H9 (cell line): Measurements from ENCODE around the gene ATAD1. TPM values are rescaled to one million over a fixed set of nuclear protein-coding genes. Genes with fewer than 3 reads are reported as not detected.

Experiments
- DNase-seq: peaks from one replicate; pipeline ENCODE4 v3.0.0-alpha.2; 2017
- H2AFZ ChIP-seq: one replicate; pipeline ENCODE4 v1.6.1; 2013; ENCODE audit warnings: mild to moderate bottlenecking, low read length, control low read depth, moderate library complexity
- H2AK5ac ChIP-seq: 2 replicates; pipeline ENCODE4 v1.6.1; 2013; ENCODE audit warnings: low read length, control low read depth, mixed read lengths; ENCODE audit not compliant: insufficient read length
- H2BK120ac ChIP-seq: one replicate; pipeline ENCODE4 v1.6.1; 2013; ENCODE audit warnings: low read depth, mild to moderate bottlenecking, low read length, control low read depth, inconsistent platforms; ENCODE audit not compliant: poor library complexity, severe bottlenecking
- H2BK12ac ChIP-seq: 2 replicates; pipeline ENCODE4 v1.6.1; 2013; ENCODE audit warnings: low read length, control low read depth, mixed read lengths, low read depth; ENCODE audit not compliant: insufficient read length
- H2BK15ac ChIP-seq: 2 replicates; pipeline ENCODE4 v1.6.1; 2013; ENCODE audit warnings: low read depth, low read length, control low read depth
- H2BK20ac ChIP-seq: one replicate; pipeline ENCODE4 v1.6.1; 2013; ENCODE audit warnings: low read depth, mild to moderate bottlenecking, low read length, control low read depth, inconsistent platforms; ENCODE audit not compliant: poor library complexity, severe bottlenecking
- H2BK5ac ChIP-seq: 2 replicates; pipeline ENCODE4 v1.6.1; 2013; ENCODE audit warnings: low read length, control low read depth, mixed read lengths; ENCODE audit not compliant: insufficient read length
- H3K14ac ChIP-seq: 2 replicates; pipeline ENCODE4 v1.6.1; 2013; ENCODE audit warnings: low read length, control low read depth; ENCODE audit not compliant: insufficient read depth
- H3K18ac ChIP-seq: 2 replicates; pipeline ENCODE4 v1.6.1; 2013; ENCODE audit warnings: low read depth, mild to moderate bottlenecking, mixed read lengths, low read length, control low read depth; ENCODE audit not compliant: insufficient read length
- H3K23ac ChIP-seq: 2 replicates; pipeline ENCODE4 v1.6.1; 2013; ENCODE audit warnings: low read length, control low read depth, mixed read lengths, low read depth; ENCODE audit not compliant: insufficient read length
- H3K23me2 ChIP-seq: 2 replicates; pipeline ENCODE4 v1.6.1; 2013; ENCODE audit warnings: low read depth, mild to moderate bottlenecking, mixed read lengths, low read length, control low read depth; ENCODE audit not compliant: insufficient read length, poor library complexity, severe bottlenecking
- H3K27ac ChIP-seq: 2 replicates; pipeline ENCODE4 v1.5.1; 2013; ENCODE audit warnings: low read length, control low read depth, mixed read lengths, low read depth; ENCODE audit not compliant: insufficient read length
- H3K27me3 ChIP-seq: 2 replicates; pipeline ENCODE4 v1.6.1; 2013; ENCODE audit warnings: low read length, control low read depth, inconsistent platforms; ENCODE audit not compliant: insufficient read depth
- H3K4ac ChIP-seq: 2 replicates; pipeline ENCODE4 v1.6.1; 2013; ENCODE audit warnings: low read depth, mild to moderate bottlenecking, control low read depth, inconsistent platforms, low read length, moderate library complexity
- H3K4me1 ChIP-seq: 2 replicates; pipeline ENCODE4 v1.6.1; 2013; ENCODE audit warnings: low read length, control low read depth, inconsistent platforms; ENCODE audit not compliant: insufficient read depth
- H3K4me2 ChIP-seq: 2 replicates; pipeline ENCODE4 v1.6.1; 2013; ENCODE audit warnings: low read length, control low read depth, mixed read lengths; ENCODE audit not compliant: insufficient read length, insufficient read depth
- H3K56ac ChIP-seq: 2 replicates; pipeline ENCODE4 v1.6.1; 2013; ENCODE audit warnings: low read depth, mild to moderate bottlenecking, mixed read lengths, low read length, control low read depth; ENCODE audit not compliant: insufficient read length
- H3K79me1 ChIP-seq: 2 replicates; pipeline ENCODE4 v1.6.1; 2013; ENCODE audit warnings: low read depth, mild to moderate bottlenecking, moderate library complexity, low read length, control low read depth, inconsistent platforms; ENCODE audit not compliant: insufficient read depth, poor library complexity, severe bottlenecking
- H3K79me2 ChIP-seq: 2 replicates; pipeline ENCODE4 v1.6.1; 2013; ENCODE audit warnings: low read length, control low read depth, inconsistent platforms; ENCODE audit not compliant: insufficient read depth
- H3K9ac ChIP-seq: 2 replicates; pipeline ENCODE4 v1.6.1; 2013; ENCODE audit warnings: low read length, control low read depth, mixed read lengths; ENCODE audit not compliant: insufficient read length; ENCODE audit errors: extremely low read depth
- H3K9me3 ChIP-seq: one replicate; pipeline ENCODE4 v1.6.1; 2013; ENCODE audit warnings: low read depth, low read length, inconsistent platforms; ENCODE audit not compliant: control insufficient read depth
- H3T11ph ChIP-seq: one replicate; pipeline ENCODE4 v1.6.1; 2013; ENCODE audit warnings: mild to moderate bottlenecking, low read length, control low read depth, inconsistent platforms
- H4K20me1 ChIP-seq: one replicate; pipeline ENCODE4 v1.6.1; 2013; ENCODE audit not compliant: control insufficient read depth, insufficient read length, insufficient read depth
- H4K5ac ChIP-seq: 2 replicates; pipeline ENCODE4 v1.6.1; 2013; ENCODE audit warnings: low read depth, mild to moderate bottlenecking, mixed read lengths, low read length, control low read depth; ENCODE audit not compliant: insufficient read length
- H4K8ac ChIP-seq: replicated peaks from 2 replicates; pipeline ENCODE4 v1.6.1; 2013; ENCODE audit warnings: low read length, control low read depth, mixed read lengths, low read depth; ENCODE audit not compliant: insufficient read length
- H4K91ac ChIP-seq: 2 replicates; pipeline ENCODE4 v1.6.1; 2013; ENCODE audit warnings: low read depth, mild to moderate bottlenecking, moderate library complexity, mixed read lengths, low read length, control low read depth; ENCODE audit not compliant: insufficient read length
- H3K27ac Mint-ChIP-seq, 3 experiments: 2 replicates in 2 of 3; 3 replicates in 1 of 3; pipeline ENCODE4 v1.8.0; 2020 to 2021; ENCODE audit warnings: mixed read lengths in 3 of 3, mild to moderate bottlenecking in 1 of 3, moderate library complexity in 1 of 3
- H3K27me3 Mint-ChIP-seq: 2 replicates; pipeline ENCODE4 v1.8.0; 2021; ENCODE audit warnings: low read depth, mild to moderate bottlenecking, moderate library complexity, mixed read lengths
- H3K36me3 Mint-ChIP-seq, 3 experiments: 2 replicates in 2 of 3; 3 replicates in 1 of 3; pipeline ENCODE4 v1.8.0; 2020 to 2021; ENCODE audit warnings: low read depth in 3 of 3, mixed read lengths in 3 of 3; ENCODE audit not compliant: insufficient read depth in 1 of 3
- H3K4me1 Mint-ChIP-seq, 2 experiments: 2 replicates each; pipeline ENCODE4 v1.8.0; 2020; ENCODE audit warnings: mixed read lengths in 2 of 2
- H3K4me3 Mint-ChIP-seq, 2 experiments: 2 replicates in 1 of 2; 3 replicates in 1 of 2; pipeline ENCODE4 v1.8.0; 2020 to 2021; ENCODE audit warnings: mild to moderate bottlenecking in 2 of 2, mixed read lengths in 2 of 2, moderate library complexity in 1 of 2
- H3K9me3 Mint-ChIP-seq, 2 experiments: 2 replicates in 1 of 2; 3 replicates in 1 of 2; pipeline ENCODE4 v1.8.0; 2020; ENCODE audit warnings: mild to moderate bottlenecking in 2 of 2, mixed read lengths in 2 of 2, moderate library complexity in 1 of 2
- CTCF ChIP-seq: fragments of 200-600 bp; sonication (generic); conservative IDR thresholded peaks from 3 replicates; pipeline ENCODE4 v1.8.0; 2021; ENCODE audit warnings: antibody characterized with exemption, mild to moderate bottlenecking
- WGBS: extraction: QIAGEN DNeasy Blood & Tissue Kit; methylation state at CpG from one replicate; pipeline ENCODE4 v1.1.7; 2013; ENCODE audit warnings: missing lambda C conversion rate, low lambda C conversion rate, mixed read lengths; ENCODE audit not compliant: insufficient read length; ENCODE audit errors: extremely low coverage; 5-methylcytosine and 5-hydroxymethylcytosine counted together
- total RNA-seq: library from RNA; stranded (reverse); gene quantifications from 2 replicates; pipeline ENCODE4 v1.2.1, GENCODE V29; 2021

The ATAD1 gene
- total RNA-seq, 1 experiment from 2014 or later = 38.7 TPM

GRCh38 chr10:87861566-87861952, 43.5 kb upstream of the ATAD1 start:
- Histone ChIP-seq H2AFZ (no peak overlapping the region), H3T11ph (no peak overlapping the region), H4K8ac (no peak overlapping the region), H3K23me2 (peaks cover 17% of the 10 kb centered on the region), H2BK20ac (no peak overlapping the region), H3K23ac (no peak overlapping the region), H3K4me2 (peak overlapping the region; percentile 85), H2BK5ac (no peak overlapping the region), H3K18ac (peak overlapping the region; percentile 6), H3K14ac (no peak overlapping the region), H3K79me2 (peaks cover 19% of the 10 kb centered on the region; the same call in 1 of the 2 replicates), H2BK15ac (no peak overlapping the region), H3K4ac (no peak overlapping the region), H4K20me1 (no peaks in the 10 kb centered on the region), H4K5ac (no peak overlapping the region), H3K56ac (no peak overlapping the region), H2BK12ac (no peak overlapping the region), H2AK5ac (no peak overlapping the region), H3K9ac (peak overlapping the region; percentile 43), H3K9me3 (no peaks in the 10 kb centered on the region), H3K27ac (no peak overlapping the region), H4K91ac (no peak overlapping the region), H3K4me1 (no peaks in the 10 kb centered on the region), H2BK120ac (no peak overlapping the region), H3K79me1 (no peaks in the 10 kb centered on the region), H3K27me3 (no peaks in the 10 kb centered on the region)
- H3K4me3 Mint-ChIP-seq = peak overlapping the region; percentile 97 to 99
- H3K27ac Mint-ChIP-seq = peak overlapping the region; percentile 95 to 99 (median 98)
- H3K4me1 Mint-ChIP-seq = peaks cover 22 to 23% of the 10 kb centered on the region in 2 experiments
- no CpG with 5 or more reads among the region's 16 CpGs for WGBS
- DNase-seq = peak; percentile 62
- peaks cover 0 to 5% (median 0%) of the 10 kb centered on the region in 3 experiments; a peak in 4 of 7 replicates for H3K36me3 Mint-ChIP-seq
- peaks cover 8% of the 10 kb centered on the region; the same call in 1 of the 2 replicates for H3K27me3 Mint-ChIP-seq
- 0 out of 3 replicates have a peak, but pooled peaks have one; percentile 9 for TF ChIP-seq CTCF
- no peaks in the 10 kb centered on the region; a peak in 1 of 5 replicates for H3K9me3 Mint-ChIP-seq
